Esophagus squamous epithelium (tissue), 4 donors: Measurements from ENCODE around the gene BTBD10.

Source experiments
- CTCF ChIP-seq, 6 experiments: fragments of 450-650 bp in 4 of 6; fragments of 200-600 bp in 2 of 6; sonication (generic) in 2 of 6; IDR thresholded peaks; one replicate each; pipeline ENCODE4 v1.5.1; 2016 to 2019; ENCODE audit warnings: antibody characterized with exemption in 6 of 6, mild to moderate bottlenecking in 4 of 6, moderate library complexity in 4 of 6
- POLR2A ChIP-seq, 4 donors: fragments of 450-650 bp; IDR thresholded peaks; one replicate each; pipeline ENCODE4 v1.6.1; 2017; ENCODE audit warnings: antibody characterized with exemption in 4 of 4, mild to moderate bottlenecking in 4 of 4, moderate library complexity in 3 of 4

GRCh38 chr11:13415201-13415600 is 47.8 kb downstream of the BTBD10 start:
- TF ChIP-seq CTCF (IDR thresholded peaks at IDR 0.05) = no peak
- TF ChIP-seq POLR2A (IDR thresholded peaks at IDR 0.05) = no peak
